M059J (cell line): Measurements from ENCODE around the gene SORL1. TPM values are rescaled to one million over a fixed set of nuclear protein-coding genes. Genes with fewer than 3 reads are reported as not detected.
"Not testable (repeated sequence)": the region's sequence is repeated elsewhere in the genome, so short reads cannot be mapped to it uniquely, and the experiment has no call there.

Source experiments
- DNase-seq: peaks from one replicate; pipeline ENCODE4 v3.0.0-alpha.2; 2012; ENCODE audit warnings: low read depth
- total RNA-seq: library from RNA; depleted of rRNA; stranded (reverse); fragments of >200 nt; shearing (Covaris generic); gene quantifications from 2 replicates; pipeline ENCODE4 v1.2.3, GENCODE V29; 2014

Gene SORL1
- total RNA-seq, 1 experiment from 2014 or later = 3.0 TPM

DNA sequence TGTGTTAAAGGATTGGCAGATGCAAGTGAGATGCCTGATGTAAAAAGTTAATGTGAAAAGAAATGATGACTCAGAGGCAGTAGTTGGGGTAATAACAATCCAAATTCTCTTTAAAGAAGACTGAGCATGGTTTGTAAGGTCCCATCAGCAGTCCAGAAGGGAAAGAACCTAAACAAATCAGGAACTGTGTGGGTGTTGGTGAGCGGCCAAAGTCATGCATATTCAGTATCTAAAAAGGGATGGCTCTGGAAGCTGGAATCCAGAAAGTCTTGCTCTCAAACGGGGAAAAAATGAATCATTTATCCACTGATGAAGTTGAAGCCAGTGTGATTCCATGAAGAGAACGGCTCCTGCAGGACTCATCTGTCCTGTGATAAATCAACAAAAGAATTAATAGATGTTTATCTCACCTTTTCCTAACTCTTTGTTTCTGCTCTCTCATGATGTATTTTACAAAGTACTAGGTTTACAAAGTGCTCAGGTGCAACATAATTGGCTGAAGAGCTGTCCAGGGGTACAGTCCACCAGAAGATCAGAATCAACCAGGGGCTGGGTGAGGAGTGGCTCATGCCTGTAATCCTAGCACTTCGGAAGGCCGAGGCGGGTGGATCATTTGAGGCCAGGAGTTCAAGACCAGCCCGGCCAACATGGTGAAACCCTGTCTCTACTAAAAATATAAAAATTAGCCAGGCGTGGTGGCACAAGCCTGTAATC is 21.1 kb downstream of the SORL1 start:
- DNase-seq = peak; percentile 45

DNA sequence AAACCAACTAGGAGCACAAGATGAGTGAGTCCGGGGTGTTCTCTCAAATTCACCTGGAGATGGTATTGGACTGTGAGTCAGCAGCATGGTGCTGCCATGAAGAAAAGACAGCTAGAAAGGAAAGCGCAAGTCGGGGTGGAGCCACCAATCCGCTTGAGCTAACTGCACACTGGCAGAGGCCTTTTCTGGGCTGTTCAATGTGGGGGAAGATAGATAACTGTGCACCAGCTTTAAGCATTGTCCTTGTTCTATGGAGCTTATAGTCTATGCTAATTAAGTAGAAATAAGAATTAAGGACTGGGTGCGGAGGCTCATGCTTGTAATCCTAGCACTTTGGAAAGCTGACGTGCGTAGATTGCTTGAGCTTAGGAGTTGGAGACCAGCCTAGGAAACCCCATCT is 22.6 kb downstream of the SORL1 start:
- no peak for DNase-seq

DNA sequence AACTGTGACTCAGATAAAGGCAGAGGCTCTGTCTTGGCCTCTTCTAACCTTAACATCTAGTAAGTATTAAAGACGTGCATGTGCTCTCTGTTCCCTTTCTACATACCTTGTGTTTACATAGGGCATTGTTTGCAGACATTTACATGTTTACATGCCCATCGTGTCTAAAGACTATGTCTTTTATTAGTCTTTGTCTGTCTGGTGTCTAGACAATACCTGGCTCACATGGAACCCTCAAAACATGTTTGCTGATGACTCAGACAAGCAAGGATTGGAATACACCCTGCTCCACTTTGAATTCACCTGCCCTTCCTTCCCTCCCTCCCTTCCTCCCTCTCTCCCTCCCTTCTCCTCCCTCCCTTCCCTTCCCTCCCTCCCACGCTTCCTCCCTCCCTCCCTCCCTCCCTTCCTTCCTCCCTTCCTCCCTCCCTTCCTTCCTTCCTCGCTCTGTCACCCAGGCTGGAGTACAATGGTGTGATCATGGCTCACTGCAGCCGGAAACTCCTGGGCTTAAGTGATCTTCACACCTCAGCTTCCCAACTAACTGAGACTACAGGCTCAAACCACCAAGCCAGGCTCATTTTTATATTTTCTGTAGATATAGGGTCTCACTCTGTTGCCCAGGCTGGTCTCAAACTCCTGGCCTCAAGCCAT is 24.4 kb downstream of the SORL1 start:
- no peak for DNase-seq

DNA sequence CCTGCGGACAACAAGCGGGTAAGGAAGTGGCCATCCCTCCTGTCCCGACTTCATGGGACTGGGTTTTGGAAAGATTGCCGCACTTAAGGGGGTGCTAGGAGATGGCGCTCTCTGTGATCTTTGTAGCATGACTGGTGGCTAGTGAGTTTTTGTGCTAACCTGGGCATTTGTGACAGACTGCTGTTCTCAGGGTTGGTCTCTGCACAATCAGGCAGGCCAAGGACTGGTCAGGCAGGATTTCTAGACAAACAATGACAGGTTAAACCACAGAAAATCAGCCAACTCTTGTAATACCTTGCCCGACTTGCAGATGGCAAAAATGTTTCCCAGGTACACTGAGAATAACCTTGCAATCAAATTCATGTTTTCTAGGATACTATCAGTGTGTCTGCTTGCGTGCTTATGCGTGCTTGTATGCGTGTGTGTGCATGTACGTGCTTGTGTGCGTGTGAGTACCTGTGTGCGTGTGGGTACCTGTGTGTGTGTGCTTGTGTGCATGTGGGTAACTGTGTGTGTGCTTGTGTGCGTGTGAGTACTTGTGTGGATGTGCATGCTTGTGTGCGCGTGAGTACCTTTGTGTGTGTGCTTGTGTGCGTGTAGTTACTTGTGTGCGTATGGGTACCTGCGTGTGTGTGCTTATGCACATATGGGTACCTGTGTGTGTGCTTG is 26.2 kb downstream of the SORL1 start:
- no peak for DNase-seq

DNA sequence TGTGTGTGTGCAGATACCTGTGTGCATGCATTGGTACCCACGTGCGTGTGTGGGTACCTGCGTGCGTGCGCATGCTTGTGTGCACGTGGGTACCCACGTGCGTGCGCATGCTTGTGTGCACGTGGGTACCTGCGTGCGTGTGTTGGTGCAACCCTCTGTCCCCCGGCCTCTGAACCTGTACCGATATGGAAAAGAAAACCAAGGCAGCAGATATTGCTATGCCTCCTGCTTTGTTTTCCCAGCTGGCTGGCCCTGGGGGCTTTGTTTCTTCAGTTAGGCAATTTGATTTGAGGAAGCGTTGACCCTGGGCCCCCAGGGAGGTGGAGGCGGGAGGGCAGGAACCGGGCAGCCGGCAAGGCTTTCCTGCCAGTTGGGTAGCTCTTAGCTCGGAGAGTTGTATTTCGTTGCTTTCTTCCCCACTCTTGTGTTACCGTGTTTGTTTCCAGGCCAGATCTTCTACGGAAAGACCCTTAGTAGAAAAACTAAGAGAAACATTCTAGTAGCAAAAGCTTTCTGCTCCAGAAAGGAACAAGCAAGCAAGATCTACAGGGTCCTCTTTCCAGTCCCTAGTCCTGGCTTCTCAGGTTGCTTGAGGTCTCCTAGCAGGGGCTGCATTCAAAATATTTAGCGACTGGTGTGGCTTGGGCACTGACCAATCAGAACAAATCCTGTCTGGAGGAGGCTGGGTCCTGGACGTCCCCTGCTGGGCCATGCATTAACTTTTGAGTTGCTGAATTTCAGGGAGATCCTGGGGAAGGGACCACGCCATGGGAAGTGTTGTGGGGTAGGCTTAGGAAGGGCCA is 27.0 kb downstream of the SORL1 start:
- no peak for DNase-seq

DNA sequence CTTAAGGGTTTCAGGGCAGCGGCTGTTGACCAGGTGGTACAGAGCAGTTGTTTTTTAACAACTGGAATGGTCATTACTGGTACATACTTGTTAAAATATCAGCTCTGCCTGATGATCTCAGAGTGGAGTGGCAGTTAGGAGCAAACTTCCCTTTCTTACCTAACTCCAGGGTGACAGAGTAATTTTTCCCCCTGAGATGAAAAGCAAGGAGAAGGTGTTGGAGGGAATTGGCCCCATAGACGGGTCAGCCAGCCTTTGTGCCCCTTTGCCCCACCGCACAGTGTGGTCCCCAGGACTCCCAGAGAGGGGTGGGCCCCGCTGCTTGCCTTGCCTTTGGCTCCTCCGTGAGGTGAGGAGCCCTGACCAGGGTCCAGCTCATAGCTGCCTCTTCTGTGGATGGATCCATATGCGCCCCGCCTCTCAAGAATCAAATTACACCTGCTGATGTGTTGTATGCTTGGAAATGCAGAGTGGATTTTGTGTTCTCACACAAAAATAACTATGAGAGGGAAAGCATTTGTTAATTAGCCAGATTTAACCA is 27.7 kb downstream of the SORL1 start:
- DNase-seq = no peak

DNA sequence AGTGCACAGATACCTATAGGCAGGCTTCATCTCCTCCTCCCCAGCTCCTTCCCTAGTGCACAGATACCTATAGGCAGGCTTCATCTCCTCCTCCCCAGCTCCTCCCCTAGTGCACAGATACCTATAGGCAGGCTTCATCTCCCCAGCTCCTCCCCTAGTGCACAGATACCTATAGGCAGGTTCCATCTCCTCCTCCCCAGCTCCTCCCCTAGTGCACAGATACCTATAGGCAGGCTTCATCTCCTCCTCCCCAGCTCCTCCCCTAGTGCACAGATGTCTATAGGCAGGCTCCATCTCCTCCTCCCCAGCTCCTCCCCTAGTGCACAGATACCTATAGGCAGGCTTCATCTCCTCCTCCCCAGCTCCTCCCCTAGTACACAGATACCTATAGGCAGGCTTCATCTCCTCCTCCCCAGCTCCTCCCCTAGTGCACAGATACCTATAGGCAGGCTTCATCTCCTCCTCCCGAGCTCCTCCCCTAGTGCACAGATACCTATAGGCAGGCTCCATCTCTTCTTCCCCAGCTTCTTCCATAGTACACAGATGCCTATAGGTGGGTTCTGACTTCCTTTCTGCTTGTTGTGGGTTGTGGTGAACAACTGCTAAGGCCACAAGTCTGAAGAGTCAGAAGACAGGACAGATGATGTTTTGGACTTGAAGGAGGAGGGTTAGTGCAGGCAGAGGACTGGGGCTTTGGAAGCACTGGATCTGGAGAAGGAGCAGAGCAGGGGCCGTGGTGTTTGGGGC is 29.5 kb downstream of the SORL1 start:
- DNase-seq = not testable (repeated sequence)

DNA sequence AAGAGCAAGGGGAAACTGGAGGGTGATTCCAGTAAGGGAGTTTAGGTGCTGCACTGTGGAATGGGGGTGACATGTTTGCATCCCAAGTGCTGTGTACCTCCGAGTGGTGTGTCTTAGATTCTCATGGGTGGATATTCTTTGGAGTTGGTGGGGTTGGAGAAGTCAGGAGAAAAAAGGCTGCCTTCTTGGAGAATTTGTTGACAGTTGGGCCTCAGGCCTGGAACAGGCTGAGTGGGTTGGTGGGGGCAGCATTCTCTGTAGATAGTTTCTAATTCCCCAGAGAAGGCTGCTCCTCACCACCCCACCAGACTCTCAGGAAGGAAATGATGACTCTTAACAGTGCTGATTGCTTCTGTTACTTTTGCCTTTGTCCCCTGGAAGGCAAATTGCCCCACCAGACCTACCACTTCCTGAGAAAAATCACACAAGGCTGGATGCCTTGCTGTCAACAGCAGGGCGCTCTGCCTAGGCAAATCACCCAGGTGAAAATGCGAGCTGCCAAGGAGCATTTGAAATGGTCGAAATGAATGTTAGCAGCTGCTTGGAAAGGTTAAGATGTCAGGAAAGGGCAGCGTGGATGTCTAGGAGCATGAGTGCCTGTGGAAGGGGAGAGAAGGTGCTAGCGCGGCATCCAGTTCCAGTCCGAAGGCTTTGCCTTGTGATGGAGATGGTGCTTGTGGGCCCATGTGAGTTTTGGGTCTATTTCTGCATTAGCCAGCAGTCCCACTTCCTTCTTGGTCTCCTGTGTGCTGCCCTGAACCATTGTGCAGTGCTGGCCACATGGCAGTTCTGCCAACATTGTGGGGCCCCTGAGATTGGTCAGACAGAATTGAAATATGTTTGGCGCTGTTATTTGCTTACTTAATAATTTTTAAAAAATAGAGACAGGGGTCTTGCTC is 30.4 kb downstream of the SORL1 start:
- DNase-seq = no peak

DNA sequence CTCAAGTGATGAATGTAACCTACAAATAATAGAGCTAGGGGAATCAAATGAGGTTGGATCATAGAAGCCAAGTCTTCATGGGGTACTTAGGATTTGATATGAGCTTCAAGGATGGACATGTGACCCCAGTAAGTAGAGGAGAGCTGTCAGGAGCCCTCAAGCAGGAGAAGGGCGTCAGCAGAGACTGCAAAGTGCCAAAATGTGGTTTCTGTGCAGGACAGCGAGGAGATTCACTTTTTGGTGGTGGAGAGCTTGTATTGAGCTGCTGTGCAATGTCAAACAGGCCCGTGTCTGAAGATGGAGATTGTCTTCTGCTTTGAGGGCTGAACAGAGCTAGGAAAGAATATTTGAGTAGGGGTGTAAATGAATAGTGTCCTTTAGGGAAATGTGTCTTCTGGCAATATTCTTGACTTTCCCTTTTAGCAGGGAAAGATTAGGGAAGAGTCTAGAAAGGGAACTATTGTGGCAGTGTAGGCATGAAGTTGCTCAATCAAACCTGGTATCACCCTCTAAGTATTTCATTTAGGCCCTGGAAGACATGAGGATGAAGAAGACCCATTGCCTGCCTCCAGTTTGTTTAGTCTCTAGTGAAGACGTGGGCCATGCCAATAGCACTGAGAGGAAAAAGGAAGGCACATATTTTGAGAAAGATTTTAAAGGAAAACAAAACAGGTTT is 31.8 kb downstream of the SORL1 start:
- no peak for DNase-seq

DNA sequence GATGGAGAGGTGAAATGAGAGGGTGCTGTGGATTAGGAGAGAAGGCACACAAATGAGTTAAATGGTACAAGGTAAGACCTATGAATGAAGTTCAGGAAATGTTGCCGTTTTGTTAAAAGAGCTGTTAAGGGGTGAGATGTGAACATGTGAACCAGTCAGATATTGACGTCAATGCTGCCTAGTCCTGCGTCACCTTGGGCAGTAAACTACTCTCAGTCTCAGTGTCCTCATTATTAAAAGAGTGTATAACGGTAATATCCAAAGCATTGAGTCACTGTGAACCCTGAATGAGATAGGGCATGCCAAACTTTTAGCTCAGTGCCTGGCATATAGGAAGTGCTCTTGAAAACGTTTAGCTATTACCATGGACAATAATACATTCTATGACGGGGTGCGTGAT is 33.1 kb downstream of the SORL1 start:
- DNase-seq = no peak

DNA sequence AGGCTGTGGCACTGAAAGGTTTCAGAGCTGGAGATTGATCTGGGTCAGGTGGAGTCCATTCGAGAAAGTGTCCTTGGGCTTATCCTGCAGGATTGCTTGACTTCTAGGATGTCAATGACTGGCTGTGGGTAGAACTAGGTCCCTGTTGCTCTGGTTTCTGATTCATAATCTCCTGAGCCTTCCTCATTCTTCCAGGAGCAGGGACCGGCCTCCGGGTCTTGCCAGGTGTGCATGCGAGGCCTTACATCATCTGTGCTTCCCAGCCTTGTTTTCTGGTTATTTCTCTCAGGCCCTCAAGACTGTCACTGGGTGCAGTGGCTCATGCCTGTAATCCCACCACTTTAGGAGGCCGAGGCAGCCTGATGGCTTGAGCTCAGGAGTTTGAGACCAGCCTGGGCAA is 33.9 kb downstream of the SORL1 start:
- DNase-seq = no peak

DNA sequence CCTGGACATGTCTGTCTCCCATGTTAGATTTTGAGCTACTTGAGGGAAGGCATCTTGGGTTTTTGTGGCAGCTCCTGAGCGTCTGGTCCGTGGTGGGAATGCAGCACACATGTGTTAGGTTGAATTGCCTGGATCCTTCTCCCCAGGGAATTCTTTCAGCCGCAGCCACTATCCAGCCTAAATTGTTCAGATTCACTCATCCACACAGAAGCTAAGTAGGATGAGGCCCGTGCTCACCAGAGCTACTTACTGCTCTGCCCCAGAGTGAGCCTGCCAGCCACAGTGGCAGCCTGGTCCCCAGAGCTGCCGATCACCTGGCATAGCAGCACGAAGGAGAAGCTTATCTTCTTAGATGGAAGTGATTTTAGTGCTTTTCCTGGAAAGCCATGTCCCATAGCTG is 35.1 kb downstream of the SORL1 start:
- no peak for DNase-seq

DNA sequence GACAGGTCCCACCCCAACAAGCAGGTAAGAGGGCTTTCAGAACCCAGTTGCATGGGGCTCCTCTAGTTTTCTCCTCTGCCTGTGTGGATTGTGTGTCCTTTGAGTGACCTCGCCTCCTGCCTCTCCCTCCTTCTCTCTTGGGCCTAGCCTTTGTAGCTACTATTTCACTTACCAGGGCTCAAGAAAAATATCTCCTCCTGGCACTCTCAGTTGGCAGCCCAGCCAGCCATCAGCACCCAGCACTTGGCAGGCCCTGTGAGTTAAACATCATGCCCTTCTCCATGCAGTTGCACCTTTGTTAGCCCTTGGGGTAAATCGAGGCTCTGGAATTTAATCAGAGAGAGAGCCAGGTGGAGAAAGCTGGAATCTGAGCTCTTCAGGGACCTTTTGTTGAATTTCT is 36.1 kb downstream of the SORL1 start:
- DNase-seq = no peak

DNA sequence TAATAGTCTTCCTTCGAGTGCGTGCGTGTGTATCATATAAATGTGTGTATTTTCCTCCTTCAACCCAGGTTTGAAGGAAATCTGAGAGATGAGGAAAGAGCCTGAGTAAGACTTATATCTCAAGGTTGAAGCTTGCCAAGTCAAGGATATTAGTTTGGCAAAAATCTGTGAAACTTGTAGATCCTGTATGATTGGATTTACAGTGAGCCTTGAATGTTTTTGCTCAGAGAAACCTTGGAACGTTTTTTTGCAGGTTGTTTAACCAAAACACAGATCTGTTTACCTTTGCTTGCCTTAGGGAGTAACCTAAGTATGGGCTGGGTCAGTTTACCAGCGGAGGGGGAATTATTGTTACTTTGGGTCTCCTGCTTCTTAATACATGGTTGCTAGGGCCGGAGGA is 36.5 kb downstream of the SORL1 start:
- DNase-seq = no peak

DNA sequence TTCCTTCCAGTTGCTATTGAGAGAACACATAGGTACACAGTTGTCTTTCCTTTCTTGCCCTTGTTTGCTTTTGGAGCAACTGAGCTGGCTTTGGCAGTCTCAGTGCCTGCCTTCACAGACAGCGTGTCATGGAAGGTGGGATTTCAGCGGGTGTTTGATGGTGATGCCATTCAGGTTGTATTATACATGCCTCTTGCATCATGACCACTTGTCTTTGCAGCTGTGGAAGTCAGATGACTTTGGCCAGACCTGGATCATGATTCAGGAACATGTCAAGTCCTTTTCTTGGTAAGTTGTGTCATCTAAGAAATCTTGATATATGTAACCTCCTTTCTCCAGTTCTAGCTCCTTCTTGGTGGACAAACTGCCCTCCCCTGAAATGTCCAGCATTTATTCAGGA is 37.7 kb downstream of the SORL1 start:
- no peak for DNase-seq

DNA sequence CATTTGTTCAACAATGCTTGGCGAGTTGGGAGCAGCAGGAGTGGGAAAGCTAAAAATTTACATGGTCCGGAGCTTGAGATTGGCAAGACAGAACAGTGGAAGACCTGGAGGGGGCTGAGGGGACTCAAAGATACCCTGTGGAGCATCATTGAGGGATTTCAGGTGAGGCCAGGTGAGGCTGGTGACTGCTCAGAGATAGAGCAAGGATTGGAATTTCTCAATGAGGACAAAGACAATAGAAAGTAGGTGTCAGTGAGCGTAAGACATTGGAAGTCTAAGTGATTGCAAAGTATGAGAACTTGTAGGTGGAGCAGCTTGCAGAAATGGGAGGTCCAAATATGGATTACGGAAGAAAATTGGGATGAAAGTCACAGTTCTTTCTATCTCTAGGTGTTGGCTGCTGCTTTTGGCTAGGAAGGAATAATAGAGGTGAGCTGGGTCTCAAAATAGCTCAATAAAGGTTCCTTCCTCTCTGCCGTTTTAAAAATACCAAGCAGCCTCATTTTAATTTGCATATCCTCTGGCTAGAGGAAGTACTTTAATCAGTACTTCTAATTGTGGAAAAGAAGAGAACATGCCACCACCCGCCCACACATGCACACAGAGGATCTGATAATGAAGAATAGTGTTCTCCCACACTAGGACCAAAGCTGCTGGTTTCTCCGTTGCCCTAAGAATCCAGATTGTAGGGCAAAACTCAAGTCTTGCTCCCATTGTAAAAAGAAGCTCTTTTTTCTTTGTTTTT is 42.4 kb downstream of the SORL1 start:
- DNase-seq = no peak

DNA sequence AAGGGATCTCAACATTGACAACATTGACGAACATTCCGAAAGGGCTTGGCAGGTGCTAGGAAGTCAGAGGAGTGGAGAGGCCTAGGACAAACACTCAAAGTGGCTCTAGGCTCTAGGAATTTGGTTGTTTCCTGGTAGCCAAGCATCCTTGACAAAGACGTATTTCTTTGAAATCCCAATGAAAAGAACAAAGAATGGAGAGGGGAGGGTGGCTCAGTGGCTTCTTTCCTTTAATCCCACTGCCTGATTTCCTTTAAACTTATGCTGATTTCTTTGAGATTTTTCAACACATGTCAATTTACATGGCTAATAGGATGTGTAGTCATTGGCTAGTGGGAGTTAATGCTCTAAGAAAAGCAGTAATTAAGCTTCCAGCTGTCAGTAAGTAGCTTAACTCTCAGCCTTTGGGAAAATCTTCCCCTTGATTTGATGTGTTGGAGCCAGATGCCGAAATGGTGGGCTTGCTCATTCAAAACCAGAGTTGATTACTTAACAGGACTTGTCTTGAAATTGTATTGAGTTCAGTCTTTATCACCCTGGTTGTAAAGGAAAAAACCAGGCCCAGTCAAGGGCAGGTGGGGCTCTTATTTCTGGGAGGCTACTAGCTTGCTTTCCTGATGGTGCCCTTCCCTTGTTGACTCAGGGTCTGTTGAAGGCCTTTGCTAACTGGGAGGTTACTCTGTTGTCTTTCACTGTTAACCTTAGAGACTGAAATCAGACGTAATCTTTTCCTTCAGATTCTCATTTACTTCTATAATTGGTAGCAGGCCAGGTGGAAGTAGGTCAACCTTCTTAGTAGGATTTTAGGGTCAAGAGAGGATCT is 45.3 kb downstream of the SORL1 start:
- DNase-seq = no peak

DNA sequence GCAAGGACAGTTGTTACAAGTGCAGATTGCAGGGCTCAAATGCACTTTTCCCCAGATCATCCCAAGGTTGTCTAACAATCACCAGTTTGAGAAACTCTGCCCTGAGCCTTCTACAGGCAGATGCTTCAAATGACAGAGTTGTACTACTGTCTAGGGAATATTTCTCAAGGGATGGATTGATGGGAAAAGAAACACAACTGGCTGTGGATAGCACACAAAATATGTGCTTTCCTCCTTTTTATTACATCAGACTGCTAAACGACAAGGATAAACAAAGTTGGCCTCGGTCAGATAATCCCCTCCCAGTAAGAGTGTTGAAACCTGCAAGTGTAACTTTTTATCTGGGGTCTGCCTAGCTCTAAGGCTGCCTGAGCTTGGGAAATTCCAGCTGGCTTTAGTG is 47.3 kb downstream of the SORL1 start:
- DNase-seq = no peak
